Activated CD8-positive, alpha-beta memory T cell treated with anti-CD3 and anti-CD28 coated beads for 24 hours (primary cell): ENCODE results near the gene CYP2C19.
"Not testable (repeated sequence)": the region's sequence is repeated elsewhere in the genome, so short reads cannot be mapped to it uniquely, and the experiment has no call there.

Experiments
- DNase-seq: peaks from one replicate; pipeline ENCODE4 v3.0.0-alpha.2; 2020

Gene CYP2C19

GRCh38 chr10:94889123-94889522 lies 126.6 kb downstream of the CYP2C19 start:
- no peak for DNase-seq

- no peak for DNase-seq
Observed at GRCh38 chr10:94890264-94891022, 128.0 kb downstream of the CYP2C19 start.

GRCh38 chr10:94898414-94898813 lies 135.9 kb downstream of the CYP2C19 start:
- DNase-seq = not testable (repeated sequence)

GRCh38 chr10:94902080-94902479 lies 139.6 kb downstream of the CYP2C19 start:
- no peak for DNase-seq

GRCh38 chr10:94902570-94902969 lies 140.1 kb downstream of the CYP2C19 start:
- DNase-seq = no peak
